HG03095 (cell line): ENCODE results near the gene ZNF823.
"Not testable (repeated sequence)": the region's sequence is repeated elsewhere in the genome, so short reads cannot be mapped to it uniquely, and the experiment has no call there.

Experiments
- ATAC-seq: cut with Tn5 transposase; IDR thresholded peaks from one replicate; pipeline ENCODE4 v1.9.1; 2021; ENCODE audit warnings: moderate library complexity; ENCODE audit not compliant: unreplicated experiment

The ZNF823 gene

DNA sequence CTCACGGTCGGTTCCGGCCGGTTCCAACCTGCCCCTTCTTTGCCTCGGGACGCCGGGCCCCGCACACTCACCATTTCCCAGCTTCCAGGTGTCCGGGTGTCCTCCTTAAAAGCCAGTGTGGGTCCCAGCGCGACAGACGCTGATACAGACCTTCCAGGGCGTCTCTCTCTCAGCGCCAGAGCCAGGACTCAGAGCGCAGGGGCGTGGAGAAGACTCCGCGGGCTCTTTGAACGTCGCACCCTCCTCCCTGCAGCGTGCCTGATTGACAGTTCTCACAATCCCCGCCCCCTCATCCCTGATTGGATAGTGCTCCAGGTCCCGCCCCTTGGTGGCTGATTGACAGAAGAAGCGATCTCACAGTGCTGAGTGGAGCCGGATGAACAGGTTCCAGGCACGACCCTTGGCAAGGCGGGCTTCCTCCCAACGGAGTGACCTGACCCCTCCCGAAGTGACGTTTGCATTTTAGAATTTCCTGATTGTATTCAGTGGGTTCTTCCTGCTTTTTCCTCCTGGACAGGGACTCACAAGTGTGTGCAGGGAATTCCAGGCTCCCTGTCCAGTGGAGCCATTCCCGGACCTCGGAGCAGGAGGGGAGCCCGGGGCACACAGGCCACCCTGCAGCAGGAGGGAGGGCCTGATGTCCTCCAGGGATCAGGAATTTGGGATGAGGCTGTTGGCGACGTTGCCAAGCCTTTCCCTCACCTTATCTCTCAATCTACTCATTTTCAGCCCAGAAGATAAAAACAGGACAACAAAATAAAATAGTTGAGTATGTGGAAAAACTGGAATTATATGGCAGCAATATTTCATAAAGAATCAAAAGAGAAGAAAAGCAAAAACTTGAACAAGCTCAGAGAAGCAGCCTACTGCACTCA lies at the start of gene ZNF823:
Gene ZNF823, minus strand, starts transcription at position 201 of the 875 bp plus-strand sequence. Its CDS starts 127 bp downstream, at position 74.
- peak; percentile 85 for ATAC-seq

DNA sequence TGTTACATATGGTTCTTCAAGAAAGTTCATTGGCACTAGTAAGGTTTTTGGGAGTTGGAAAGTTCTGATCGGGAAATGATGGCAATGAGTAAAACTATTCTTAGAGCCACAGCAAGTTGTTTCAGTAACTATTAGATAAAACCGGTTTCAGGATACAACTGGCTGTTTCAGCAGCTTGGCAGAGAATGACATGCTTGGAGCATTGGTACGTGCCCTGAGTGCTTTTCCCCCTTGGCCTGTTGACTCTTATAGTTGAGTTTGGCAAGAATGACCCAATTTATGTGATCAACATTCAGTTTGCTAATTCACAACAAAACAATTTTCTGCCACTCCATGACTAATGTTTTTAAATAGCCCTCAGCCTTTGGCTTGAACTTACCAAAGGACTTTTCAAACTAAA lies 48.8 kb upstream of the ZNF823 start:
- ATAC-seq, result no peak

DNA sequence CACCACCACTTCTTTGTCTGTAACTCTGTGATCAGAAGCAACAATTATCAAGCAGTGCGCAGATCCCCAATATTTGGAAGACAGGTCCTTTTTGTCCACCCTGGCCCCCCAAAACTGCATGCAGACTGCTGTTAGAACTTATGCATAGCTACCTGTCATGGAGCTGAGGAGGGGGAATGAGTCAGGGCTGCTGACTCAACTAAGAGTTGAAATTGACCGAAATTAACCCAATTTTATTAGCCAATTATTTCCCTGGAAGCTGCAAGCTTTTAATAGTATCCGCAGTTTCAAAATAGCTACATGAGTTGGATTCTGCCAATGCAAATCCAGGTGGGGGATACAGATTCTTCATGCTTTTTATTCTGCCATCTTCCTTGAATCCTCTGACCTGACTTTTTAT lies 45.6 kb upstream of the ZNF823 start:
- ATAC-seq, result no peak

DNA sequence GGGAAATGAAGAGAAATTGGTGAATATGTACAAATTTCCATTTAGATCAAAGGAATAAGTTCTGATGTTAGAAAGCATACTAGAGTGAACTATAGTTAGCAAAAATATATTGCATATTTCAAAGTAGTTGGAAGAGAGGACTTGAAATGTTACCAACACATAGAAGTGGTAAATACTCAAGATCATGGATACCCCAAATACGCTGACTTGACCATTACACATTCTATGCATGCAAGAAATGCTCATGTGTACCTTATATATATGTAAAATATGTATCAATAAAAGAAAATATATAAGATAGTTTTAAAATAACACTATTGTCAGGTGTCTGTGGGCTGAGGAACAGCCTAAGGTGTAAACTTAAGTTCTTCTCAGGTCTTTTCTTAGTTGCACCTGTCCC lies 45.0 kb upstream of the ZNF823 start:
- no peak for ATAC-seq

DNA sequence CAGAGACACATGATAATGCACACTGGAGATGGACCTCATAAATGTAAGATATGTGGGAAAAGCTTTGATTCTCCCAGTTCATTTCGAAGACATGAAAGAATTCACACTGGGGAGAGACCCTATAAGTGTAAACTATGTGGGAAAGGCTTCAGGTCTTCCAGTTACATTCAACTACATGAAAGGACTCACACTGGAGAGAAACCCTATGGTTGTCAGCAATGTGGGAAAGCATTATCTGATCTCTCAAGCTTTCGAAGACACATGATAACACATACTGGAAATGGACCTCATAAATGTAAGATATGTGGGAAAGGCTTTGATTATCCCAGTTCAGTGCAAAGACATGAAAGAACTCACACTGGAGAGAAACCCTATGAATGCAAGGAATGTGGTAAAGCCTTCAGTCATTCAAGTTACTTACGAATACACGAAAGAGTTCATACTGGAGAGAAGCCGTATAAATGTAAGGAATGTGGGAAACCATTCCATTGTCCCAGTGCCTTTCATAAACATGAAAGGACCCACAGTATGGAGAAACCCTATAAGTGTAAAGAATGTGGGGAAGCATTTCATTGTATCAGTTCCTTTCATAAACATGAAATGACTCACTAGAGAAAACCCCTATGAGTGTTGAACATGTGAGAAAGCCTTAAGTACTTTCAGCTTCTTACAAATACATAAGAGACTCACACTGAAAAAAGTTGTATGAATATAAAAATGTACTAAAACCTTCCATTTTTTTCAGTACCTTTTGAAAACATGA lies 42.7 kb upstream of the ZNF823 start:
- no peak for ATAC-seq

DNA sequence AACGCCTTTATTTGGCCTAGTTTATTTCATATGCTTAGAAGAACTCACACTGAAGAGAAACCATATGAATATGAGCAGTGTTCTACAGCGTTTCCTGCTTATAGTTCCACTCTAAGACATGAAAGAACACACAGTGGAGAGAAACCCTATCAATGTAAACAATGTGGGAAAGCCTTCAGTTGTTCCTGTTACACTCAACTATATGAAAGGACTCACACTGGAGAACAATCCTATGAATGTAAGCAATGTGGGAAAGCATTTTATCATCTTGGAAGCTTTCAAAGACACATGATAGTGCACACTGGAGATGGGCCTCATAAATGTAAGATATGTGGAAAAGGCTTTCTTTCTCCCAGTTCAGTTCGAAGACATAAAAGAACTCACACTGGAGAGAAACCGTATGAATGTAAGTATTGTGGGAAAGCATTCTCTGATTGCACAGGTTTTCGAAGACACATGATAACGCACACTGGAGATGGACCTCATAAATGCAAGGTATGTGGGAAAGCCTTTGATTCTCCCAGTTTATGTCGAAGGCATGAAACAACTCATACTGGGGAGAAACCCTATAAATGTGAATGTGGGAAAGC lies 41.8 kb upstream of the ZNF823 start:
- no peak for ATAC-seq

DNA sequence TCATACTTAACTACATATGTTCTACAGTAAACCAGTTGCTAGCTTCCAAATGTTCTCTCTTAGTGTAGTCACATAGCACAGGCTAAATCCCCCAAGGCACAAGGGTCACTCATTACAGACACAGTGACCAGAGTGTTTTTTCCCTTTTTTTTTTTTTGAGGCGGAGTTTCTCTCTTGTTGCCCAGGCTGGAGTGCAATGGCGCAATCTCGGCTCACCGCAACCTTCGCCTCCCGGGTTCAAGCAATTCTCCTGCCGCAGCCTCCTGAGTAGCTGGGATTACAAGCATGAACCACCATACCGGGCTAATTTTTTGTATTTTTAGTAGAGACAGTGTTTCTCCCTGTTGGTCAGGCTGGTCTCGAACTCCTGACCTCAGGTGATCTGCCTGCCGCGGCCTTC lies 37.9 kb upstream of the ZNF823 start:
- ATAC-seq, result not testable (repeated sequence)

DNA sequence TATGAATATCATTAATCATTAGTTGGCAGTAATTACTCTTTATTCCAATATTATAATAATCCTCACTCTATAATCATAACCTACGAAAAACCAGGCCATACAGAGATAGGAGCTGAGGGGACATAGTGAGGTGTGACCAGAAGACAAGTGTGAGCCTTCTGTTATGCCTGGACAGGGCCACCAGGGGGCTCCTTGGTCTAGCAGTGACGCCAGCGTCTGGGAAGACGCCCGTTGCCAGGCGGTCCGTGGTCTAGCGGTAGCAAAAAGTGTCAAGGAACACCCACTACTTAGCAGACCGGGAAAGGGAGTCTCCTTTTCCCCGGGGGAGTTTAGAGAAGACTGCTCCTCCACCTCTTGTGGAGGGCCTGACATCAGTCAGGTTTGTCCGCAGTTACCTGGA lies 32.8 kb upstream of the ZNF823 start:
- not testable (repeated sequence) for ATAC-seq

DNA sequence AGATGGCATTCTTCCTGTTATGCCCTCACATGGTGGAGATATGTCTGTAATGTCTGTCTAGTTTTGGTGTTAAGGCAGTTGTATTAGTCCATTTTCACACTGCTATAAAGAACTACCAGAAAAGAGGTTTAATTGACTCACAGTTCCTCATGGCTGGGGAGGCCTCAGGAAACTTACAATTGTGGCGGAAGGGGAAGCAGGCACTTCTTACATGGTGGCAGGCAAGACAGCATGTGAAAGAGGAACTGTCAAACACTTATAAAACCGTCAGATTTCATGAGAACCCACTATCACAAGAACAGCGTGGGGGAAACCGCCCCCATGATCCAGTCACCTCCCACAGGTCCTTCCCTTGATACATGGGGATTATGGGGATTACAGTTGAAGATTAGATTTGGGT lies 31.2 kb upstream of the ZNF823 start:
- ATAC-seq, result no peak

DNA sequence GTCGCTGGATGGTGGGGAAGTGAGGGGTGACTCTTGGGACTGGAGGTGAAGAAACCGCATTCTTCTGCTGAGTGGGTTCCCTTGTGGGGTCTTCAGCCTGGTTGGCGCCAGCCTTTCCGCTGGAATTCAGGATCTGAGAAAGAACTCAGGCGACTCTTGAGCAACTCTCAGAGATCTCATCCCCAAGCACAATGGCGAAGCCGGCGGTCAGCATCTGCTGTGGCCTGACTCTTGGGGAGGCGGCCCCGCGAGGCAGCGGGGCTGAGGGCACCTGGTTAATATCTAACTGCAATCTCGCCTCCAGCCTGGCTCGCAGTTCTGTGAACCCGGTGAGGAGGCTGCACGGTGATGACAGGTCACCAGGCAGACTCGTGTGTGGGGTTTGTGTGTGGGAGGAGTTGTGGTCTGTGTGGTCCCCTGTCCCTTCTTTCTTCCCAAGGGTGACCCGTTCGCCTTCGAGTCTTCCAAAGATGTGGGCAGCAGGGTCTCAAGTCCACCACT lies 28.9 kb upstream of the ZNF823 start:
- ATAC-seq, result no peak

DNA sequence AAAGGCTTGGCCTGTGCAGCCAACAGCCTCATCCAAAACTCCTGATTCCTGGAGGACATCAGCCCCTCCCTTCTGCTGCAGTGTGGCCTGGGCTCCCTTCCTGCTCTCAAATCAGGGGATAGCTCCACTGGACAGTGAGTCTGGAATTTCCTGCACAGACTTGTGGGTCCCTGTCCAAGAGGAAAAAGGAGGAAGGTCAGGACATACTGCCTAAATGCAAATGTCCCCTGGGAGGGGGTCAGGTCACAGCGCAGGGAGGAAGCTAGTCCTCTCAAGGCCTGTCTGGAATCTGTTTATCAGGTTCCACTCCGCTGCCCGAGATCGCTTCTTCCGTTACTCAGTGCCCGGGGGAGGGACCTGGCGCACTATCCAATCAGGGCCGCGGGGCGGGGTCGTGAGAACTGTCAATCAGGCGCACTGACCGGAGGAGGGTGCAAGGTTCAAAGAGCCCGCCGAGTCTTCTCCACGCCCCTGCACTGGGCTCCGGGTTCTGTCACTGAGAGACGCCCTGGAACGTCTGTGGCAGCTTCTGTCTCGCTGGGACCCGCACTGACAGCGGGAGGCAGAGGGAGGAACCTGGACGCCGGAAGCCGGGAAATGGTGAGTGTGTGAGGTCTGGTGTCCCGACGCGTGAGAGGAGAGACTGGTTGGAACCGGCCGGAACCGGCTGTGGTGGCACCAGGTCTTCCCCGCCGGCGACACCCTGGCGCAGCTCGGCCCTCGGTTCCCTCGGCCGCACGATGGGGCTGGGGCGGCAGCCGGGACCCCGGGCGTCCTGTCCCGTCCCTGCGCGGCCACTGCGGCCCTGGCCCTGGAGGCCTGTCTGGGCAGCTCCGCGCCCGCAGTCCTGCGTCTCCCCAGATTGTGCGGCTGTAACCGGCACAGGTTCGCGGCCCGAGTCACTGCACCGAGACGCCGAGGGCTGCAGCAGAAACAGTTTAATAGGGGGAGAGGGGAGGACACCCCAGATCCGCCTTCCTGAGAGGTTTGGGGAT lies 28.1 kb upstream of the ZNF823 start, which contains the start of gene ZNF441:
Gene ZNF441, plus strand, starts transcription at position 404 of the 995 bp plus-strand sequence. Its CDS starts 194 bp downstream, at position 598.
- ATAC-seq, result peak; percentile 87

DNA sequence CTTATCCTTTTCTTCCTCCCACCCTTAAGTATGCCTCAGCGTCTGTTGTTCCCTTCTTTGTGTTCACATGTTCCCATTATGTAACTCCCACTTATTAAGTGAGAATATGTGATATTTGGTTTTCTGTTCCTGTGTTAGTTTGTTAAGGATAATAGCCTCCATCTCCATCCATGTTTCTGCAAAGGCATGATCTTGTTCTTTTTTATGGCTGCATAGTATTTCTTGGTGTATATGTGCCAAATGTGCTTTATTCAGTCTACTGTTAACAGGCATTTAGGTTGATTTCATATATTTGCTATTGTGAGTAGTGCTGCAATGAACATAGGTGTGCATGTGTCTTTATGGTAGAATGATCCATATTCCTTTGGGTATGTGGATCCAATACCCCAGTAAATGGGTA lies 24.9 kb upstream of the ZNF823 start:
- ATAC-seq, result no peak

DNA sequence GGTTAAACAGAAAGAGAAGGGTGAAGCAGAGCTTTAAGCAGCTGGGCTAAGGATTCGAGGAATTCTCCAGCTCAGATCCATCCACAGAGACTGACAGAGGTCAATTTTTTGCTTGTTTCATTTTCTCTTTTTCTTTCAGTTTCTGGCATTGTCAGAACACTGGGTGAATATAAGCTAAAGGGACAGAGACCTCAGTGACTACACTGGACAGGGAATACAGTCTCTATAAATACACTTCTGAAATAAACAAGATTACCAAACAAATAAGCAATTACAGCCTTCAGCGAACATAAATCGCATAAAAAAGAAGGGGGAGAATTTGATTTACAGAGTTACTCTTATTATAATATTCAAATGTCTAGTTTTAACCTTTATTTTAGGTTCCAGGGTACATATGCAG lies 24.4 kb upstream of the ZNF823 start:
- ATAC-seq, result no peak

DNA sequence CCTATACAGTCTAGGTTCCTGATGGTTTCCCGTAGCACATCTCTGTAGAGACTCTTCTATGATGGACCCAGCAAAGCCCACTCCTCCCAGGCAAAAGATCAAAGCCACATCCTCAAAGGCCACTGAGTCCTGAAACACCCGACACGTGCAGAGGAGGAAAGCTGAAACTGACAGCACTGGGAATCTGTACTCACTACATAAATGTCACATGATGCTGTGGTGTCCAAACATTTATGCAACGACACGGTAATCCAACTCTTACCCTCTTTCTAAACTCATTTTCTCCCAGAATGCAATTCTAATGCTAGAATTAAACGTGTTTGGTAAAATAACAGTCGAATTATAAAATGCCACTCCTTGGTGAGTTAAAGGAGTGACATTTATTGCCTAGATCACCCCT lies 21.1 kb upstream of the ZNF823 start:
- no peak for ATAC-seq

DNA sequence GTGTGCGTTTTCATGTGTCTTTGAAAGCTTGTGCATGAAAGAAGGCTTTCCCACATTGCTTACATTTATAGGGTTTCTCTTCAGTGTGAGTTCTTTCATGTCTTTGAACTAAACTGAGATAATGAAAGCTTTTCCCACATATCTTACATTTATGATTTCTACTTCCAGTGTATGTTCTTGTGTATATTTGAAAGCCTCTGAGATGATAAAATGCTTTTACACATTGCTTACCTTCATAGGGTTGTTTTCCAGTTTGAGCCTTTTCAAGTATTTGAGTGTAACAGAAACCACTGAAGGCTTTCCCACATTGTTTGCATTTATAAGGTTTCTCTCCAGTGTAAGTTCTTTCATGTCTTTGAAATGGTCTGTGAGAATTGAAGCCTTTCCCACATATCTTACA lies 18.2 kb upstream of the ZNF823 start:
- ATAC-seq, result no peak

DNA sequence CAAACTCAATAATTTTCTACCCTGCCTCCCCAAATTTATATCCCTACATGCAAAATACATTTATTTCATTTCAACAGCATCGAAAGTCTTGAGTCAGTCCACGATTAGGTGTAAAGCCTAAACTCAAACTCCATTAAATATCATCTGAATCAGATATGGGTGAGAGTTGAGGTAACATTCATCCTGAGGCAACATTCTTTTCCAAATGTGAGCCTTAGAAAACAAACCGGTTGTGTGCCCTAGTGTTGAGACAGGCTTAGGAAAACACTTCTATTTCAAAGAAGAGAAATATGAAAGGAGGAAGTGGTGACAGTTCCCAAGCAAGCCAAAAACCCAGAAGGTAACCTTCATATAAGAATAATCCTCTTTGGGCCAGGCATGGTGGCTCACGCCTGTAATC lies 15.9 kb upstream of the ZNF823 start:
- no peak for ATAC-seq

DNA sequence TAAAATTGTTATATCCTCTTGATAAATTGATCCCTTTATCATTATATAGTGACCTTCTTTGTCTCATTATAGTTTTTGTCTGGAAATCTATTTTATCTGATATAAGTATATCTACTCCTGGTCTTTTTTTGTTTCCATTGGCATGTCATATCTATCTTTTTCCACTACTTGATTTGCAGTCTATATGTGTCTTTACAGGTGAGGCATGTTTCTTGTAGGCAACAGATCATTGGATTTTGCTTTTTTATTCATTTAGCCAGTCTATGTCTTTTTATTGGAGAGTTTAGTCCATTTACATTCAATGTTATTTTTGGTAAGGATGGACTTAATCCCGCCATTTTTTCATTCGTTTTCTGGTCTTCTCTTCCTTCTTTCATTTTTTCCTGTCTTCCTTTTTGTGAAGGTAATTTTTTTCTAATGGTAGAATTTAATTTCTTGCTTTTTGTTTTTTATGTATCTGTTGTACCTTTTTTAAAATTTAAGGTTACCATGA lies 13.5 kb upstream of the ZNF823 start:
- ATAC-seq, result no peak

DNA sequence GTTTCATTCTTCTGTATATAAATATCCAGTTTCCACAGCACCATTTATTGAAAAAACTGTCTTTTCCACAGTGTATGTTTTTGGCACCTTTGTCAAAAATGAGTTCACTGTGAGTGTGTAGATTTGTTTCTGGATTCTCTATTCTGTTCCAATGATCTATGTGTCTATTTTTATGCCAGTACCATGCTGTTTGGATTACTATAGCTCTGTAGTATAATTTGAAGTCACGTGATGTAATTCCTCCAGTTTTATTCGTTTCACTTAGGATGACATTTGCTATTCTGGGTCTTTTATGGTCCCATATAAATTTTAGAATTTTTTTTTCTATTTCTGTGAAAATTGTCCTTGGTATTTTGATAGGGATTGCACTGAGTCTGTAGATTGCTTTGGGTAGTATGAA lies 11.0 kb upstream of the ZNF823 start:
- ATAC-seq, result no peak

DNA sequence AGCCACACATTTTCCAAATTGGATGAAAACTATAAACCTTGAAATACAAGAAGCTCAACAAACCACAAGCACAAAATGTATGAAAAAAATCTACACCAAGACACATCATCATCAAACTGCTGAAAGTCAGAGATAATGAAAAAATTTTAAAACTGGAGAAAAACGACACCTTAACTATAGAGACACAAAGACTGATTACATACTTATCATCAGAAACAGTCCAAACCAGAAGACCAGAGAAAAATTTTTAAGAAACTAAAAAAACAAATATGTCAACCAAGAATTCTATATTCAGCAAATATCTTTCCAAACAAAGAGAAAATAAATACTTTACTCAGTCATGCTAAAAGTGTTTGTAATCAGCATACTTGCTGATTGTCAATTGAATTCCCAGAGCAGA lies 8.5 kb upstream of the ZNF823 start:
- no peak for ATAC-seq

DNA sequence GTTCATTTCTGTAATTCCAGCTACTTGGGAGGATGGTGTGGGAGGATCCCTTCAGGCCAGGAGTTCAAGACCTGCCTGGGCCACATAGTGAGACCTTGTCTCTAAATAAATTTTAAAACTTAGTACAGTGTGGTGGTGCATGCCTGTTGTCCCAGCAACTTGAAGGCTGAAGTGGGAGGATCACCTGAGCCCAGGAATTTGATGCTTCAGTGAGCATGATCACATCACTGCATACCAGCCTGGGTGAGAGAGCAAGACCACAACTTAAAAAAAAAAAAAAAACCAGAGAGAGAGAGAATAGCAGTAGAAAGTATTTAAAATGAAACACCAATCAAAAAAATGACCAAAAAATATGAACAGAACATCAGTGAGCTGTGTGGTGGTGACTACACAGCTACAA lies 7.1 kb upstream of the ZNF823 start:
- ATAC-seq, result no peak
